GM12873 (cell line): ENCODE measurements around the gene YIPF5.

Source experiments
- CTCF ChIP-seq: IDR thresholded peaks from 2 replicates; pipeline ENCODE4 v1.5.1; 2012; ENCODE audit warnings: low read depth, mild to moderate bottlenecking, moderate library complexity, low read length, control low read depth; ENCODE audit not compliant: insufficient read depth; ENCODE audit errors: missing control alignments

Gene YIPF5

GRCh38 chr5:144125163-144125726 is 45.2 kb downstream of the YIPF5 start:
- TF ChIP-seq CTCF, result no peak

GRCh38 chr5:144122641-144123040 is 47.8 kb downstream of the YIPF5 start:
- no peak for TF ChIP-seq CTCF

- TF ChIP-seq CTCF, result no peak
These were observed 48.4 kb downstream of the YIPF5 start for GRCh38 chr5:144122081-144122480.

GRCh38 chr5:144121577-144121976 is 48.9 kb downstream of the YIPF5 start:
- no peak for TF ChIP-seq CTCF

- TF ChIP-seq CTCF, result no peak
These were observed 49.7 kb downstream of the YIPF5 start for GRCh38 chr5:144120661-144121180.

GRCh38 chr5:144117412-144117811 is 53.0 kb downstream of the YIPF5 start:
- TF ChIP-seq CTCF, result no peak

- no peak for TF ChIP-seq CTCF
These were observed 55.9 kb downstream of the YIPF5 start for GRCh38 chr5:144114571-144114970.
